HCT116 (cell line): Measurements from ENCODE around the gene MEIKIN. TPM values are rescaled to one million over a fixed set of nuclear protein-coding genes. Genes with fewer than 3 reads are reported as not detected.

Experiments
- ATAC-seq: fragments of 200-7000 bp; cut with Tn5 transposase; 2 replicates; pipeline ENCODE4 v1.9.1; 2020; ENCODE audit warnings: mild to moderate bottlenecking, moderate library complexity
- BruUV-seq: library from RNA; stranded (reverse); fragments of 400-500 nt; replicated peaks from 2 replicates; lab custom pipeline; 2021; lab: Mats Ljungman, UMichigan
- CTCF ChIA-PET: fragments of 300-600 bp; sonication (Branson Sonifier 250); formaldehyde crosslinking; loops from one replicate; lab custom pipeline; 2021; ENCODE audit warnings: antibody characterized with exemption; lab: Charles Lee
- POLR2A ChIA-PET: fragments of 300-600, 350-600 bp; sonication (Branson Sonifier 250); formaldehyde crosslinking; loops from one replicate; lab custom pipeline; 2021; ENCODE audit warnings: antibody characterized with exemption; lab: Charles Lee
- RAD21 ChIA-PET, 2 experiments: fragments of 300-600 bp; sonication (Branson Sonifier 250); formaldehyde crosslinking; loops; one replicate each; lab custom pipeline; 2023; ENCODE audit warnings: low total read pairs in 2 of 2; ENCODE audit not compliant: uncharacterized antibody in 2 of 2, unreplicated experiment in 2 of 2, low non-redundant PET in 1 of 2; lab: Charles Lee
- DNase-seq: peaks from one replicate; pipeline ENCODE4 v3.0.0-alpha.2; 2010; ENCODE audit warnings: low read depth, low spot score
- H2AFZ ChIP-seq: fragments of 200-600 bp; shearing (Covaris generic), sonication (generic); 2 replicates; pipeline ENCODE4 v1.6.1; 2017; ENCODE audit warnings: low read depth, mixed run types, mixed read lengths, antibody characterized with exemption, low read length; ENCODE audit not compliant: poor library complexity, severe bottlenecking
- H3K27ac ChIP-seq: 2 replicates; pipeline ENCODE4 v1.5.1; 2012; ENCODE audit warnings: low read depth, low read length
- H3K27me3 ChIP-seq: fragments of 200-600 bp; sonication (generic); 2 replicates; pipeline ENCODE4 v1.6.1; 2016; ENCODE audit warnings: mixed run types, low read length, mixed read lengths; ENCODE audit not compliant: insufficient read depth
- H3K36me3 ChIP-seq, 2 experiments: fragments of 200-500 bp in 1 of 2; fragments of 200-600 bp in 1 of 2; sonication (Bioruptor generic) in 1 of 2; sonication (generic) in 1 of 2; 2 replicates each; pipeline versions ENCODE4 v1.5.1 to v1.6.1; 2014 to 2016; ENCODE audit warnings: low read length in 2 of 2, inconsistent platforms in 1 of 2, mixed read lengths in 1 of 2, mixed run types in 1 of 2; ENCODE audit not compliant: insufficient read depth in 2 of 2, control insufficient read depth in 1 of 2
- H3K4me1 ChIP-seq, 2 experiments: fragments of 200-600 bp in 1 of 2; sonication (generic) in 1 of 2; 2 replicates each; pipeline versions ENCODE4 v1.5.1 to v1.6.1; 2012 to 2017; ENCODE audit warnings: low read length in 2 of 2, inconsistent platforms in 1 of 2, mild to moderate bottlenecking in 1 of 2, mixed read lengths in 1 of 2, mixed run types in 1 of 2, moderate library complexity in 1 of 2; ENCODE audit not compliant: insufficient read depth in 2 of 2, control insufficient read depth in 1 of 2
- H3K4me2 ChIP-seq: fragments of 200-600 bp; sonication (generic); 2 replicates; pipeline ENCODE4 v1.6.1; 2017; ENCODE audit warnings: mixed run types, low read length, mixed read lengths
- H3K4me3 ChIP-seq, 2 experiments: fragments of 200-600 bp in 1 of 2; sonication (generic) in 1 of 2; replicated peaks in 1 of 2; 2 replicates each; pipeline ENCODE4 v1.5.1; 2011 to 2016; ENCODE audit warnings: low read length in 2 of 2, control low read depth in 1 of 2, low read depth in 1 of 2, mild to moderate bottlenecking in 1 of 2, mixed read lengths in 1 of 2, mixed run types in 1 of 2
- H3K79me2 ChIP-seq: fragments of 200-600 bp; sonication (generic); 2 replicates; pipeline ENCODE4 v1.6.1; 2017; ENCODE audit warnings: mild to moderate bottlenecking, mixed run types, low read length, moderate library complexity, mixed read lengths; ENCODE audit not compliant: insufficient read depth
- H3K9ac ChIP-seq: fragments of 200-600 bp; sonication (generic); 2 replicates; pipeline ENCODE4 v1.6.1; 2016; ENCODE audit warnings: low read length, mixed read lengths
- H3K9me2 ChIP-seq: fragments of 200-600 bp; sonication (generic), shearing (Covaris generic); 2 replicates; pipeline ENCODE4 v1.6.1; 2017; ENCODE audit warnings: mixed run types, mild to moderate bottlenecking, moderate library complexity; ENCODE audit not compliant: insufficient read depth
- H3K9me3 ChIP-seq, 2 experiments: fragments of 200-500 bp in 1 of 2; fragments of 200-600 bp in 1 of 2; sonication (Bioruptor generic) in 1 of 2; sonication (generic) in 1 of 2; 2 replicates each; pipeline ENCODE4 v1.6.1; 2014 to 2017; ENCODE audit warnings: low read length in 2 of 2, mixed read lengths in 2 of 2, inconsistent platforms in 1 of 2, low read depth in 1 of 2, mild to moderate bottlenecking in 1 of 2, mixed run types in 1 of 2, moderate library complexity in 1 of 2; ENCODE audit not compliant: control insufficient read depth in 1 of 2, insufficient read depth in 1 of 2
- H4K20me1 ChIP-seq: fragments of 200-600 bp; sonication (generic), shearing (Covaris generic); 2 replicates; pipeline ENCODE4 v1.6.1; 2017; ENCODE audit warnings: mixed run types, mild to moderate bottlenecking, moderate library complexity; ENCODE audit not compliant: insufficient read depth
- ATF3 ChIP-seq: IDR thresholded peaks from 2 replicates; pipeline ENCODE4 v1.6.1; 2012
- EZH2phosphoT487 ChIP-seq: fragments of 200-600 bp; IDR thresholded peaks from 2 replicates; pipeline ENCODE4 v1.6.1; 2018; ENCODE audit warnings: antibody characterized with exemption, borderline replicate concordance
- MAX ChIP-seq: IDR thresholded peaks from 2 replicates; pipeline ENCODE4 v1.6.1; 2012
- POLR2AphosphoS5 ChIP-seq: IDR thresholded peaks from 2 replicates; pipeline ENCODE4 v1.6.1; 2011; ENCODE audit warnings: mild to moderate bottlenecking, low read depth, low read length, moderate library complexity
- REST ChIP-seq: IDR thresholded peaks from 2 replicates; pipeline ENCODE4 v1.6.1; 2012; ENCODE audit warnings: low read depth
- SIN3A ChIP-seq: IDR thresholded peaks from 2 replicates; pipeline ENCODE4 v1.6.1; 2012; ENCODE audit warnings: low read depth
- SRF ChIP-seq: IDR thresholded peaks from 2 replicates; pipeline ENCODE4 v1.6.1; 2012; ENCODE audit warnings: low read depth
- TCF7L2 ChIP-seq: IDR thresholded peaks from 2 replicates; pipeline ENCODE4 v1.7.0; 2011; ENCODE audit warnings: borderline replicate concordance, inconsistent platforms; ENCODE audit not compliant: insufficient read depth, insufficient read length; ENCODE audit errors: extremely low read depth
- ZBTB33 ChIP-seq: IDR thresholded peaks from 2 replicates; pipeline ENCODE4 v1.6.1; 2011; ENCODE audit warnings: mild to moderate bottlenecking, low read length, moderate library complexity; ENCODE audit not compliant: insufficient replicate concordance; ENCODE audit errors: extremely low read depth
- ZFX ChIP-seq: fragments of 450-650 bp; IDR thresholded peaks from 2 replicates; pipeline ENCODE4 v1.6.1; 2017
- intact Hi-C: fragments of 100-400 bp; cut with micrococcal nuclease; formaldehyde crosslinking; loops from 2 replicates; pipeline ENCODE4 v1.10.0; 2022
- total RNA-seq: library from RNA; stranded (reverse); gene quantifications from one replicate; pipeline ENCODE4 v1.2.1, GENCODE V29; 2021; ENCODE audit not compliant: unreplicated experiment

The MEIKIN gene
- total RNA-seq, 1 experiment from 2014 or later = not detected

- H3K4me3 ChIP-seq = no peak overlapping the region
- no peaks in the 10 kb centered on the region for H3K27me3 ChIP-seq
- CTCF ChIA-PET = no interaction called here
- no peak overlapping the region for H2AFZ ChIP-seq
- H4K20me1 ChIP-seq = no peaks in the 10 kb centered on the region
- H3K4me2 ChIP-seq = no peak overlapping the region
- H3K4me1 ChIP-seq = no peaks in the 10 kb centered on the region
- no peak for ATAC-seq
- no peaks in the 10 kb centered on the region for H3K36me3 ChIP-seq
- no peaks in the 10 kb centered on the region for H3K79me2 ChIP-seq
- no peak for DNase-seq
- no peaks in the 10 kb centered on the region for H3K9me2 ChIP-seq
- H3K27ac ChIP-seq = no peak overlapping the region
- POLR2A ChIA-PET = no interaction called here
- intact Hi-C loops = no loop called here
- H3K9ac ChIP-seq = no peak overlapping the region
- no peak for TF ChIP-seq REST
- TF ChIP-seq MAX = no peak
- no peak for TF ChIP-seq TCF7L2
- TF ChIP-seq ZBTB33 = no peak
- TF ChIP-seq SIN3A = no peak
- TF ChIP-seq POLR2AphosphoS5 = no peak
- TF ChIP-seq EZH2phosphoT487 = no peak
- TF ChIP-seq ZFX = no peak
- no peak for TF ChIP-seq SRF
- no peak for TF ChIP-seq ATF3
- BruUV-seq = no TSS peak
- RAD21 ChIA-PET = no interaction called here
- H3K9me3 ChIP-seq = no peaks in the 10 kb centered on the region
These were observed 14.4 kb upstream of the MEIKIN start for GRCh38 chr5:131959906-131960305.
